ENCODE data around the gene CLDN16. TPM values are rescaled to one million over a fixed set of nuclear protein-coding genes. Genes with fewer than 3 reads are reported as not detected.

Gene CLDN16
- total RNA-seq, 3 donors from 2014 or later: 0.29 TPM; not detected in 2

DNA sequence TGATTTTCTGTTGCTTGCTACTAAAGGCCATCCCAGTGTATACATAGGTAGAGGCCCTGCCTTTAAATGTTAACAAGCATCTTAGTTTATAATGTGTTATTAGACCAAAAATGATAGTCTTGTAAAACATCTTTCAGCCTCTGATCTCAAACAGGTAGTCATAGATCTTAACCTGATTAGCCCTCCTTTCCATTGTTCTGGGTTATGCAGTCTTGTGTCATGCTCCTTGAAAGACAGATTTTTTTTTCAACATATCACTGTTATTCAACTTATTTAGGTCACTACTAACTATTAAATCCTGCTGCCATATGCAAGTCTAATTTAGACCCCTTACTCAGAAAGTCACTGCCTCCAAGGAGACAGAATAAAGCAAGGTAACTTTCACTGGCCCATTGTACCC is 19.1 kb upstream of the CLDN16 start:
- Histone ChIP-seq H3K36me3 (no peaks in the 10 kb centered on the region), H3K4me1 (no peaks in the 10 kb centered on the region), H3K27ac (peak overlapping the region in 1 of 2 donors; percentile 54), H3K27me3 (no peaks in the 10 kb centered on the region), H3K4me3 (no peak overlapping the region), H3K9me3 (no peaks in the 10 kb centered on the region)
- no peak for TF ChIP-seq POLR2AphosphoS5 (IDR thresholded peaks at IDR 0.05)
- TF ChIP-seq POLR2A (IDR thresholded peaks at IDR 0.05): no peak
- TF ChIP-seq, protein P1, sequence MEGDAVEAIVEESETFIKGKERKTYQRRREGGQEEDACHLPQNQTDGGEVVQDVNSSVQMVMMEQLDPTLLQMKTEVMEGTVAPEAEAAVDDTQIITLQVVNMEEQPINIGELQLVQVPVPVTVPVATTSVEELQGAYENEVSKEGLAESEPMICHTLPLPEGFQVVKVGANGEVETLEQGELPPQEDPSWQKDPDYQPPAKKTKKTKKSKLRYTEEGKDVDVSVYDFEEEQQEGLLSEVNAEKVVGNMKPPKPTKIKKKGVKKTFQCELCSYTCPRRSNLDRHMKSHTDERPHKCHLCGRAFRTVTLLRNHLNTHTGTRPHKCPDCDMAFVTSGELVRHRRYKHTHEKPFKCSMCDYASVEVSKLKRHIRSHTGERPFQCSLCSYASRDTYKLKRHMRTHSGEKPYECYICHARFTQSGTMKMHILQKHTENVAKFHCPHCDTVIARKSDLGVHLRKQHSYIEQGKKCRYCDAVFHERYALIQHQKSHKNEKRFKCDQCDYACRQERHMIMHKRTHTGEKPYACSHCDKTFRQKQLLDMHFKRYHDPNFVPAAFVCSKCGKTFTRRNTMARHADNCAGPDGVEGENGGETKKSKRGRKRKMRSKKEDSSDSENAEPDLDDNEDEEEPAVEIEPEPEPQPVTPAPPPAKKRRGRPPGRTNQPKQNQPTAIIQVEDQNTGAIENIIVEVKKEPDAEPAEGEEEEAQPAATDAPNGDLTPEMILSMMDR (IDR thresholded peaks at IDR 0.05): no peak
- intact Hi-C loops (cut with DNase I; ENCODE audit: low total_unique reads): no loop called here
- DNase-seq (ENCODE audit: low spot score in 2 of 2): no peak

DNA sequence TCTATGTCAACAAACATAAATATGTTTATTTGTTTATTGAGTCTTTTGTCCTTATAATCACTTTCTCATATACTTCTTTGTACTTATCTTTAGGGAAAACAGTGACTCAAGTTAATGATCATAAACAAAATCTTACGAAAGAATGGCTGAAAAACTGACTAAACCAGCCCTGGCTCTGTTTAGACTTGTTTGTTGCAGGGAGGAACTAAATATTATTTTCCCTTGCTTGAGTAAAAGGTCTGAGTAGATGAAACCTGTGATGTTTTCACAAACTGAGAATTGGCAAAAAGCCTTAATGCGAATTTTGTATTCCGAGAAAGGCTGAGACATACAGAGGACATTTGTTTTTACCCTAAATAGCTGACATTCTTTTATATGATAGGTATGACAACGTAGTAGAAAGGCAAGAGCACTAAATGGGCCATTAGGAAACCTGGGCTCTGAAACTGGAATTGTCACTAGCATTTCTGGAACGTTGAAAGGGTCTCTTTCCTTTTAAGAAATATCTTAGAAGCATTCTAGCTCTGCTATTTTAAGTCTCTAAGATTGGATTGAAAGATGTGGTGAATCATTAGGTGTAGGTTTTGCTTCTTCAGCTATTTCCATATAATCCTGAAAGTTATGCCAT is 18.2 kb upstream of the CLDN16 start:
- no peaks in the 10 kb centered on the region for H3K4me1 ChIP-seq
- H3K27me3 ChIP-seq: no peaks in the 10 kb centered on the region
- intact Hi-C loops (cut with DNase I; ENCODE audit: low total_unique reads): no loop called here
- TF ChIP-seq POLR2A (IDR thresholded peaks at IDR 0.05): no peak
- no peak for TF ChIP-seq POLR2AphosphoS5 (IDR thresholded peaks at IDR 0.05)
- TF ChIP-seq, protein P1 (IDR thresholded peaks at IDR 0.05): no peak
- H3K4me3 ChIP-seq: no peak overlapping the region
- no peaks in the 10 kb centered on the region for H3K9me3 ChIP-seq
- DNase-seq (ENCODE audit: low spot score in 2 of 2): no peak
- peak overlapping the region; percentile 44 to 54 for H3K27ac ChIP-seq
- no peaks in the 10 kb centered on the region for H3K36me3 ChIP-seq

DNA sequence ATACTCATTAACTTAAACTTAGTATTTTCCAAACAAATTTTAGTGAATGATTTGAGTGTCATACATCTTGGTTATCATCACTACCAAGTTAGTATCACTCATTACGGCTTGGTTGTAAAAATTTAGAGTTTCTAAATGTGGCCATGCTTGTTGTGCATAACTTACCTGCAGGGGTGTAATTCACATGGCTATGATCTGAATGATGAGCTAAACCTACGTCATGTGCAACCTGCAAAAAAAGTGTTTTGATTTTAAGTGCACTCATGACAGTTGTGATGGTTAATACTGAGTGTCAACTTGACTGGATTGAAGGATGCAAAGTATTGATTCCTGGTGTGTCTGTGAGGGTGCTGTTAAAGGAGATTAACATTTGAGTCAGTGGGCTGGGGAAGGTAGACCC is 17.6 kb upstream of the CLDN16 start:
- no peaks in the 10 kb centered on the region for H3K4me1 ChIP-seq
- peak overlapping the region; percentile 44 to 54 for H3K27ac ChIP-seq
- no peak for TF ChIP-seq POLR2AphosphoS5 (IDR thresholded peaks at IDR 0.05)
- TF ChIP-seq, protein P1 (IDR thresholded peaks at IDR 0.05): no peak
- H3K4me3 ChIP-seq: no peak overlapping the region
- H3K36me3 ChIP-seq: no peaks in the 10 kb centered on the region
- H3K9me3 ChIP-seq: no peaks in the 10 kb centered on the region
- no peak for DNase-seq (ENCODE audit: low spot score in 2 of 2)
- H3K27me3 ChIP-seq: no peaks in the 10 kb centered on the region
- intact Hi-C loops (cut with DNase I; ENCODE audit: low total_unique reads): no loop called here

DNA sequence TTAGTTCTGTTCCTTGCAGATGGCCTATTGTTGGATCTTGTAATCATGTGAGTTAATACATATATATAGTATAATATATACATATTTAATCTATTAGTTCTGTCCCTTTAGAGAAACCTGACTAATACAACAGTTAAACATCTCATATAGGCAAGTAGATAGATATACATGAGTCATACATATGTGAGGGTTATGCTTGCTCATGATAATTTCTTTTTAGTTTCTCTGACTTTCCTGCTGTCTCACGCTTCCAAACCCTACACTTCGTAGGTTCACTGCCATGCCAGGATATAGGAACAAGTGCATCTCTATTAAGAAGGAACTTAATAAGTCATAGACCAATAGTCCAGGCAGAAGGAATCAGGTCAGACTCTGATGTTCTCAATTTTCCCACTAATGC is 16.8 kb upstream of the CLDN16 start:
- no peaks in the 10 kb centered on the region for H3K9me3 ChIP-seq
- H3K4me3 ChIP-seq: no peak overlapping the region
- intact Hi-C loops (cut with DNase I; ENCODE audit: low total_unique reads): no loop called here
- H3K36me3 ChIP-seq: no peaks in the 10 kb centered on the region
- TF ChIP-seq POLR2AphosphoS5 (IDR thresholded peaks at IDR 0.05) (no peak), POLR2A (IDR thresholded peaks at IDR 0.05) (no peak)
- TF ChIP-seq, protein P1 (IDR thresholded peaks at IDR 0.05): no peak
- no peak for DNase-seq (ENCODE audit: low spot score in 2 of 2)
- no peak overlapping the region for H3K27ac ChIP-seq
- H3K4me1 ChIP-seq: no peaks in the 10 kb centered on the region
- H3K27me3 ChIP-seq: no peaks in the 10 kb centered on the region

DNA sequence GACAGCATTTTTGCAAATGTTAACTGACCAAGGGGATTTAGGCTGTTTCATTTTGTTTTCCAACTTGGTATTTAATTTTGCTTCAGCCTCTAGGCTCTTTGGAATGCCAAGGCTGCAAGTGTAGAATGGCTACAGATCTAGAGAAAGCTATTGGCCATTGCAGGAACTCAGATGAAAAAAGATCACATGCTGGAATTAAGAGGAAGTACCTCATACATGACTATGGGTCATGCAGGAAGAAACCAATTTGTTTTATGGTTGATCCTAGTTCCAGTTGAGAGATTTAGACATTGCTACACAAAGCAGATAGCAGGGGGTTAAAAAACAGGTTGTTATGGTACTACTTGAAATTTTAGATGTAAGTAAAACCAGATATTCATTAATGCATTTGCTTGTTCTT is 12.7 kb upstream of the CLDN16 start:
- Histone ChIP-seq H3K4me3 (no peak overlapping the region), H3K27ac (no peak overlapping the region), H3K9me3 (no peaks in the 10 kb centered on the region), H3K36me3 (no peaks in the 10 kb centered on the region), H3K4me1 (no peaks in the 10 kb centered on the region), H3K27me3 (no peaks in the 10 kb centered on the region)
- DNase-seq (ENCODE audit: low spot score in 2 of 2): no peak
- intact Hi-C loops (cut with DNase I; ENCODE audit: low total_unique reads): no loop called here
- TF ChIP-seq POLR2A (IDR thresholded peaks at IDR 0.05): no peak
- no peak for TF ChIP-seq POLR2AphosphoS5 (IDR thresholded peaks at IDR 0.05)
- TF ChIP-seq, protein P1 (IDR thresholded peaks at IDR 0.05): no peak

Data from breast epithelium (tissue), 4 donors.